ENCODE results near the gene LHCGR.

LHCGR gene

GRCh38 chr2:48738806-48739205, 16.7 kb downstream of the LHCGR start:
- no peak for DNase-seq

GRCh38 chr2:48736251-48736650, 19.3 kb downstream of the LHCGR start:
- no peak for DNase-seq

- no peak for DNase-seq
Observed at GRCh38 chr2:48734576-48735303, 20.8 kb downstream of the LHCGR start.

GRCh38 chr2:48733067-48733503, 22.4 kb downstream of the LHCGR start:
- DNase-seq = no peak

GRCh38 chr2:48728840-48729239, 26.7 kb downstream of the LHCGR start:
- DNase-seq = no peak

- no peak for DNase-seq
Observed at GRCh38 chr2:48728295-48728694, 27.2 kb downstream of the LHCGR start.

GRCh38 chr2:48727560-48727959, 28.0 kb downstream of the LHCGR start:
- DNase-seq = no peak

GRCh38 chr2:48725696-48726494, 29.6 kb downstream of the LHCGR start:
- no peak for DNase-seq

- DNase-seq = no peak
Observed at GRCh38 chr2:48724278-48724677, 31.2 kb downstream of the LHCGR start.

- no peak for DNase-seq
Observed at GRCh38 chr2:48723129-48723528, 32.4 kb downstream of the LHCGR start.

GRCh38 chr2:48722391-48722790, 33.1 kb downstream of the LHCGR start:
- no peak for DNase-seq

GRCh38 chr2:48721158-48721557, 34.4 kb downstream of the LHCGR start:
- DNase-seq = no peak

GRCh38 chr2:48719480-48720177, 35.9 kb downstream of the LHCGR start:
- DNase-seq = no peak

GRCh38 chr2:48717846-48718245, 37.7 kb downstream of the LHCGR start:
- DNase-seq = no peak

- DNase-seq = no peak
Observed at GRCh38 chr2:48715956-48716355, 39.6 kb downstream of the LHCGR start.

- no peak for DNase-seq
Observed at GRCh38 chr2:48715042-48715899, 40.3 kb downstream of the LHCGR start.

- no peak for DNase-seq
Observed at GRCh38 chr2:48714245-48714644, 41.3 kb downstream of the LHCGR start.

- DNase-seq = no peak
Observed at GRCh38 chr2:48713647-48714046, 41.9 kb downstream of the LHCGR start.

- no peak for DNase-seq
Observed at GRCh38 chr2:48712151-48712550, 43.4 kb downstream of the LHCGR start.

- no peak for DNase-seq
Observed at GRCh38 chr2:48711343-48711742, 44.2 kb downstream of the LHCGR start.

- DNase-seq = no peak
Observed at GRCh38 chr2:48709096-48710034, 46.2 kb downstream of the LHCGR start.

- no peak for DNase-seq
Observed at GRCh38 chr2:48707466-48707865, 48.1 kb downstream of the LHCGR start.

All from CD4-positive, alpha-beta T cell treated with Interleukin-12 subunit alpha and Interleukin-12 subunit beta, for 1 hour (primary cell).